ENCODE measurements around the gene LYRM1.
"Not testable (repeated sequence)": the region's sequence is repeated elsewhere in the genome, so short reads cannot be mapped to it uniquely, and the experiment has no call there.

Gene LYRM1

GRCh38 chr16:20937736-20938135, 37.2 kb downstream of the LYRM1 start:
- no peak for DNase-seq (ENCODE audit: low spot score)

GRCh38 chr16:20938426-20938825, 37.9 kb downstream of the LYRM1 start:
- no peak for DNase-seq (ENCODE audit: low spot score)

- DNase-seq (ENCODE audit: low spot score), result no peak
Observed at GRCh38 chr16:20939611-20940010, 39.0 kb downstream of the LYRM1 start.

GRCh38 chr16:20940871-20941635, 40.5 kb downstream of the LYRM1 start:
- DNase-seq (ENCODE audit: low spot score), result no peak

- no peak for DNase-seq (ENCODE audit: low spot score)
Observed at GRCh38 chr16:20941636-20941926, 41.0 kb downstream of the LYRM1 start.

GRCh38 chr16:20942256-20942655, 41.7 kb downstream of the LYRM1 start:
- DNase-seq (ENCODE audit: low spot score), result no peak

GRCh38 chr16:20944861-20945574, 44.4 kb downstream of the LYRM1 start:
- DNase-seq (ENCODE audit: low spot score), result no peak

- not testable (repeated sequence) for DNase-seq (ENCODE audit: low spot score)
Observed at GRCh38 chr16:20945575-20945875, 45.0 kb downstream of the LYRM1 start.

GRCh38 chr16:20946015-20946629, 45.6 kb downstream of the LYRM1 start:
- no peak for DNase-seq (ENCODE audit: low spot score)

- no peak for DNase-seq (ENCODE audit: low spot score)
Observed at GRCh38 chr16:20948444-20948843, 47.9 kb downstream of the LYRM1 start.

GRCh38 chr16:20949660-20950059, 49.1 kb downstream of the LYRM1 start:
- no peak for DNase-seq (ENCODE audit: low spot score)

GRCh38 chr16:20950294-20950693, 49.7 kb downstream of the LYRM1 start:
- DNase-seq (ENCODE audit: low spot score), result no peak

- no peak for DNase-seq (ENCODE audit: low spot score)
Observed at GRCh38 chr16:20952139-20952920, 51.8 kb downstream of the LYRM1 start.

- DNase-seq (ENCODE audit: low spot score), result no peak
Observed at GRCh38 chr16:20954574-20954973, 54.0 kb downstream of the LYRM1 start.

GRCh38 chr16:20956319-20956718, 55.7 kb downstream of the LYRM1 start:
- DNase-seq (ENCODE audit: low spot score), result no peak

- no peak for DNase-seq (ENCODE audit: low spot score)
Observed at GRCh38 chr16:20957153-20957552, 56.6 kb downstream of the LYRM1 start.

- no peak for DNase-seq (ENCODE audit: low spot score)
Observed at GRCh38 chr16:20960899-20961298, 60.3 kb downstream of the LYRM1 start.

GRCh38 chr16:20968765-20969164, 68.2 kb downstream of the LYRM1 start:
- DNase-seq (ENCODE audit: low spot score), result no peak

- no peak for DNase-seq (ENCODE audit: low spot score)
Observed at GRCh38 chr16:20969386-20969785, 68.8 kb downstream of the LYRM1 start.

GRCh38 chr16:20971401-20971800, 70.8 kb downstream of the LYRM1 start:
- no peak for DNase-seq (ENCODE audit: low spot score)

- DNase-seq (ENCODE audit: low spot score), result not testable (repeated sequence)
Observed at GRCh38 chr16:20973201-20973600, 72.6 kb downstream of the LYRM1 start.

Data from AG08396 (cell line).